Transverse colon (tissue), 4 donors: Measurements from ENCODE around the gene GPR61. TPM values are rescaled to one million over a fixed set of nuclear protein-coding genes. Genes with fewer than 3 reads are reported as not detected.

ENCODE experiments used
- DNase-seq: peaks from one replicate; pipeline ENCODE4 v3.0.0-alpha.2; 2019
- H3K27ac ChIP-seq, 4 donors: fragments of 200-600 bp; sonication (generic); 2 replicates each; pipeline ENCODE4 v1.5.1; 2016 to 2018; ENCODE audit warnings: inconsistent platforms in 4 of 4
- H3K27me3 ChIP-seq: fragments of 200-600 bp; sonication (generic); 2 replicates; pipeline ENCODE4 v1.5.1; 2017; ENCODE audit warnings: inconsistent platforms
- H3K36me3 ChIP-seq, 4 donors: fragments of 200-600 bp; sonication (generic); 2 replicates each; pipeline ENCODE4 v1.5.1; 2017 to 2019; ENCODE audit warnings: inconsistent platforms in 4 of 4
- H3K4me1 ChIP-seq, 4 donors: fragments of 200-600 bp; sonication (generic); 2 replicates each; pipeline ENCODE4 v1.5.1; 2017 to 2020; ENCODE audit warnings: inconsistent platforms in 4 of 4
- H3K4me3 ChIP-seq, 4 donors: fragments of 200-600 bp; sonication (generic); 1 replicate in 1 of 4; 2 replicates in 3 of 4; pipeline versions ENCODE4 v1.5.1 to v1.6.1; 2017 to 2019; ENCODE audit warnings: inconsistent platforms in 4 of 4
- H3K9me3 ChIP-seq, 2 donors: fragments of 200-600 bp; sonication (generic); 2 replicates each; pipeline ENCODE4 v1.5.1; 2017 to 2019; ENCODE audit warnings: inconsistent platforms in 2 of 2
- CTCF ChIP-seq, 5 experiments: fragments of 200-600 bp in 3 of 5; fragments of 450-650 bp in 2 of 5; sonication (generic) in 3 of 5; IDR thresholded peaks; 1 replicate in 2 of 5; 2 replicates in 3 of 5; pipeline ENCODE4 v1.5.1; 2016 to 2017; ENCODE audit warnings: antibody characterized with exemption in 5 of 5, inconsistent platforms in 3 of 5, mild to moderate bottlenecking in 2 of 5, moderate library complexity in 1 of 5
- EP300 ChIP-seq: sonication (generic); formaldehyde crosslinking; IDR thresholded peaks from one replicate; pipeline ENCODE4 v1.6.1; 2017; ENCODE audit warnings: antibody characterized with exemption, low read depth
- POLR2A ChIP-seq: fragments of 450-650 bp; IDR thresholded peaks from one replicate; pipeline ENCODE4 v1.6.1; 2016; ENCODE audit warnings: antibody characterized with exemption, mild to moderate bottlenecking, moderate library complexity
- POLR2AphosphoS5 ChIP-seq, 3 donors: sonication (generic); formaldehyde crosslinking; IDR thresholded peaks; one replicate each; pipeline ENCODE4 v1.6.1; 2016; ENCODE audit warnings: antibody characterized with exemption in 3 of 3
- WGBS, 2 donors: methylation state at CpG; one replicate each; pipeline ENCODE4 v1.1.5; 2018; ENCODE audit warnings: low coverage in 1 of 2; 5-methylcytosine and 5-hydroxymethylcytosine counted together
- in situ Hi-C, 4 donors: fragments of 200-750 bp; cut with MboI; loops; one replicate each; pipeline versions ENCODE4 v1.15.0 to v1.15.1; 2017; ENCODE audit warnings: low sequenced_read_pairs in 3 of 4, low pct_ligation_motif_present in 1 of 4, low pct_unique_long_range_greater_than_20kb in 1 of 4
- intact Hi-C: fragments of 100-400 bp; cut with DNase I; formaldehyde crosslinking; loops from one replicate; pipeline ENCODE4 v1.15.1; 2023; ENCODE audit warnings: low total_unique reads
- total RNA-seq, 4 donors: library from RNA; depleted of rRNA; stranded (reverse); fragments of >200 nt; gene quantifications; one replicate each; pipeline ENCODE4 v1.1.0, GENCODE V29; 2016

Gene GPR61
- total RNA-seq, 4 donors from 2014 or later: not detected

- H3K27me3 ChIP-seq: no peaks in the 10 kb centered on the region
- intact Hi-C loops: no loop called here
- H3K36me3 ChIP-seq: no peaks in the 10 kb centered on the region
- no peak for DNase-seq
- H3K27ac ChIP-seq: no peak overlapping the region
- TF ChIP-seq EP300 (no peak), POLR2A (no peak), POLR2AphosphoS5 (IDR thresholded peaks at IDR 0.05) (no peak)
- H3K4me1 ChIP-seq: peaks cover 0 to 16% (median 13%) of the 10 kb centered on the region in 4 donors
- no peak overlapping the region for H3K4me3 ChIP-seq
- no peaks in the 10 kb centered on the region for H3K9me3 ChIP-seq
- 84% methylated on average over 24 of the region's 24 CpGs; no CpG with 5 or more reads in 1 of the 2 donors for WGBS, 2 donors
- in situ Hi-C loops: loop anchor here (5.0 to 25.0 kb wide), 5 partner anchors 81 to 444 kb away; partner anchors contain the start of gene AHCYL1 (in 4 of the 4)
Measured at GRCh38 chr1:109543283-109543987, 3.8 kb downstream of the GPR61 start.

GRCh38 chr1:109543988-109544735 is 4.5 kb downstream of the GPR61 start:
- no peak for DNase-seq
- no peak overlapping the region for H3K4me3 ChIP-seq
- no peaks in the 10 kb centered on the region for H3K9me3 ChIP-seq
- in situ Hi-C loops (loop anchor here (5.0 to 25.0 kb wide), 5 partner anchors 81 to 443 kb away; partner anchors contain the start of gene AHCYL1 (in 4 of the 4)), intact Hi-C loops (no loop called here)
- WGBS, 2 donors: 50 to 79% methylated on average over 2 to 14 of the region's 14 CpGs
- H3K27me3 ChIP-seq: no peaks in the 10 kb centered on the region
- H3K27ac ChIP-seq: no peak overlapping the region
- H3K4me1 ChIP-seq: peaks cover 0 to 16% (median 13%) of the 10 kb centered on the region in 4 donors
- TF ChIP-seq CTCF (IDR thresholded peaks at IDR 0.05): no peak
- no peak for TF ChIP-seq POLR2A
- no peak for TF ChIP-seq EP300
- TF ChIP-seq POLR2AphosphoS5 (IDR thresholded peaks at IDR 0.05): no peak
- H3K36me3 ChIP-seq: no peaks in the 10 kb centered on the region

- H3K36me3 ChIP-seq: no peaks in the 10 kb centered on the region
- intact Hi-C loops (loop anchor here (5.0 kb wide), 1 partner anchor 81 kb away; no protein-coding TSS in a partner anchor), in situ Hi-C loops (loop anchor here (5.0 to 25.0 kb wide), 6 partner anchors 76 to 441 kb away; partner anchors contain the start of gene AHCYL1 (in 4 of the 4))
- peak overlapping the region; percentile 95 to 98 (median 97) for H3K27ac ChIP-seq
- H3K4me1 ChIP-seq: peaks cover 9 to 37% (median 26%) of the 10 kb centered on the region in 4 donors
- no peaks in the 10 kb centered on the region for H3K9me3 ChIP-seq
- H3K27me3 ChIP-seq: no peaks in the 10 kb centered on the region
- peak; percentile 94 for DNase-seq
- H3K4me3 ChIP-seq: peak overlapping the region in 2 of 4 donors; percentile 65 to 94
- WGBS, 2 donors: 14 to 26% methylated on average over 3 to 5 of the region's 5 CpGs
- peak; percentile 10 for TF ChIP-seq POLR2A
- peak in 1 of 3 donors; percentile 45 for TF ChIP-seq POLR2AphosphoS5 (IDR thresholded peaks at IDR 0.05)
- no peak for TF ChIP-seq EP300
- TF ChIP-seq CTCF (IDR thresholded peaks at IDR 0.05): peak; percentile 79 to 94 (median 83)
Measured at GRCh38 chr1:109546311-109547109, 6.8 kb downstream of the GPR61 start.

- H3K27me3 ChIP-seq: no peaks in the 10 kb centered on the region
- no peaks in the 10 kb centered on the region for H3K9me3 ChIP-seq
- peaks cover 9 to 47% (median 27%) of the 10 kb centered on the region in 4 donors for H3K4me1 ChIP-seq
- TF ChIP-seq EP300 (no peak), POLR2AphosphoS5 (IDR thresholded peaks at IDR 0.05) (no peak), POLR2A (no peak), CTCF (IDR thresholded peaks at IDR 0.05) (no peak)
- in situ Hi-C loops (loop anchor here (5.0 to 25.0 kb wide), 6 partner anchors 75 to 440 kb away; partner anchors contain the start of gene AHCYL1 (in 4 of the 4)), intact Hi-C loops (loop anchor here (5.0 kb wide), 1 partner anchor 80 kb away; no protein-coding TSS in a partner anchor)
- H3K36me3 ChIP-seq: no peaks in the 10 kb centered on the region
- H3K4me3 ChIP-seq: peak overlapping the region; percentile 53 to 94 (median 73)
- H3K27ac ChIP-seq: peak overlapping the region; percentile 95 to 98 (median 97)
- peak; percentile 47 for DNase-seq
- 7 to 26% methylated on average over 8 to 22 of the region's 22 CpGs for WGBS, 2 donors
Measured at GRCh38 chr1:109547463-109548320, 8.0 kb downstream of the GPR61 start.
